Calu3 (cell line): ENCODE data around the gene ZNF865. TPM values are rescaled to one million over a fixed set of nuclear protein-coding genes. Genes with fewer than 3 reads are reported as not detected.

Experiments used
- BruUV-seq: library from RNA; stranded (reverse); fragments of 400-500 nt; replicated peaks from 2 replicates; lab custom pipeline; 2021; lab: Mats Ljungman, UMichigan
- CTCF ChIA-PET: fragments of 300-600 bp; sonication (Branson Sonifier 250); formaldehyde crosslinking; loops from one replicate; lab custom pipeline; 2022; ENCODE audit warnings: antibody characterized with exemption; lab: Charles Lee
- DNase-seq: peaks from one replicate; pipeline ENCODE4 v3.0.0; 2022
- H3K27ac Mint-ChIP-seq: one replicate; pipeline ENCODE4 v1.8.0; 2022; ENCODE audit warnings: mixed read lengths; ENCODE audit not compliant: unreplicated experiment
- H3K27me3 Mint-ChIP-seq: one replicate; pipeline ENCODE4 v1.8.0; 2022; ENCODE audit warnings: mixed read lengths; ENCODE audit not compliant: unreplicated experiment
- H3K36me3 Mint-ChIP-seq: one replicate; pipeline ENCODE4 v1.8.0; 2022; ENCODE audit warnings: mild to moderate bottlenecking, moderate library complexity, mixed read lengths; ENCODE audit not compliant: insufficient read depth, unreplicated experiment
- H3K4me1 Mint-ChIP-seq: one replicate; pipeline ENCODE4 v1.8.0; 2022; ENCODE audit warnings: mild to moderate bottlenecking, low read depth, mixed read lengths; ENCODE audit not compliant: unreplicated experiment
- H3K4me3 Mint-ChIP-seq: one replicate; pipeline ENCODE4 v1.8.0; 2022; ENCODE audit warnings: mild to moderate bottlenecking, low read depth, moderate library complexity, mixed read lengths; ENCODE audit not compliant: unreplicated experiment
- H3K9me3 Mint-ChIP-seq: one replicate; pipeline ENCODE4 v1.8.0; 2022; ENCODE audit warnings: low read depth, mixed read lengths; ENCODE audit not compliant: unreplicated experiment
- intact Hi-C: fragments of 100-400 bp; cut with micrococcal nuclease; formaldehyde crosslinking; loops from one replicate; pipeline ENCODE4 v1.10.0; 2022; ENCODE audit not compliant: unreplicated experiment
- total RNA-seq: library from RNA; stranded (reverse); gene quantifications from 2 replicates; pipeline ENCODE4 v1.2.3, GENCODE V29; 2022
- TF ChIP-seq, protein P1 (sequence below): fragments of 200-600 bp; IDR thresholded peaks from one replicate; pipeline ENCODE4 v1.8.0; 2022; ENCODE audit warnings: antibody characterized with exemption; ENCODE audit not compliant: unreplicated experiment

ZNF865 gene
- total RNA-seq, 1 experiment from 2014 or later: 29.6 TPM

DNA sequence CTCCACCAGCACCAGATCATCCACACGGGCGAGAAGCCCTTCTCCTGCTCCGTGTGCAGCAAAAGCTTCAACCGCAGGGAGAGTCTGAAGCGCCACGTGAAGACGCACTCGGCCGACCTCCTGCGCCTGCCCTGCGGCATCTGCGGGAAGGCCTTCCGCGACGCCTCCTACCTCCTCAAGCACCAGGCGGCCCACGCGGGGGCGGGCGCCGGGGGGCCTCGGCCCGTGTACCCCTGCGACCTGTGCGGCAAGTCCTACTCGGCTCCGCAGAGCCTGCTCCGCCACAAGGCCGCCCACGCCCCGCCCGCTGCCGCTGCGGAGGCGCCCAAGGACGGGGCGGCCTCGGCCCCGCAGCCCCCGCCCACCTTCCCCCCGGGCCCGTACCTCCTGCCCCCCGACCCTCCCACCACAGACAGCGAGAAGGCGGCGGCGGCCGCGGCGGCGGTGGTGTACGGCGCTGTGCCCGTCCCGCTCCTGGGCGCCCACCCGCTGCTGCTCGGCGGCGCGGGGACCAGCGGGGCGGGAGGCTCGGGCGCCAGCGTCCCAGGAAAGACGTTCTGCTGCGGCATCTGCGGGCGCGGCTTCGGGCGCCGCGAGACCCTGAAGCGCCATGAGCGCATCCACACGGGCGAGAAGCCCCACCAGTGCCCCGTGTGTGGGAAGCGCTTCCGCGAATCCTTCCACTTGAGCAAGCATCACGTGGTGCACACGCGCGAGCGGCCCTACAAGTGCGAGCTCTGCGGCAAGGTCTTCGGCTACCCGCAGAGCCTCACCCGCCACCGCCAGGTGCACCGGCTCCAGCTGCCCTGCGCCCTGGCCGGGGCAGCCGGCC lies 9.5 kb downstream of the ZNF865 start:
- CTCF ChIA-PET: interaction anchor here (0.5 kb wide), 1 partner anchor 485 kb away, joined by 3 read pairs; no protein-coding TSS in a partner anchor
- H3K27ac Mint-ChIP-seq: no peak overlapping the region
- H3K9me3 Mint-ChIP-seq: no peaks in the 10 kb centered on the region
- no peaks in the 10 kb centered on the region for H3K27me3 Mint-ChIP-seq
- no peak for DNase-seq
- H3K36me3 Mint-ChIP-seq: peaks cover 44% of the 10 kb centered on the region
- TF ChIP-seq, protein P1, sequence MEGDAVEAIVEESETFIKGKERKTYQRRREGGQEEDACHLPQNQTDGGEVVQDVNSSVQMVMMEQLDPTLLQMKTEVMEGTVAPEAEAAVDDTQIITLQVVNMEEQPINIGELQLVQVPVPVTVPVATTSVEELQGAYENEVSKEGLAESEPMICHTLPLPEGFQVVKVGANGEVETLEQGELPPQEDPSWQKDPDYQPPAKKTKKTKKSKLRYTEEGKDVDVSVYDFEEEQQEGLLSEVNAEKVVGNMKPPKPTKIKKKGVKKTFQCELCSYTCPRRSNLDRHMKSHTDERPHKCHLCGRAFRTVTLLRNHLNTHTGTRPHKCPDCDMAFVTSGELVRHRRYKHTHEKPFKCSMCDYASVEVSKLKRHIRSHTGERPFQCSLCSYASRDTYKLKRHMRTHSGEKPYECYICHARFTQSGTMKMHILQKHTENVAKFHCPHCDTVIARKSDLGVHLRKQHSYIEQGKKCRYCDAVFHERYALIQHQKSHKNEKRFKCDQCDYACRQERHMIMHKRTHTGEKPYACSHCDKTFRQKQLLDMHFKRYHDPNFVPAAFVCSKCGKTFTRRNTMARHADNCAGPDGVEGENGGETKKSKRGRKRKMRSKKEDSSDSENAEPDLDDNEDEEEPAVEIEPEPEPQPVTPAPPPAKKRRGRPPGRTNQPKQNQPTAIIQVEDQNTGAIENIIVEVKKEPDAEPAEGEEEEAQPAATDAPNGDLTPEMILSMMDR: no peak
- BruUV-seq: no TSS peak
- no peak overlapping the region for H3K4me3 Mint-ChIP-seq
- H3K4me1 Mint-ChIP-seq: no peaks in the 10 kb centered on the region
- intact Hi-C loops: no loop called here

DNA sequence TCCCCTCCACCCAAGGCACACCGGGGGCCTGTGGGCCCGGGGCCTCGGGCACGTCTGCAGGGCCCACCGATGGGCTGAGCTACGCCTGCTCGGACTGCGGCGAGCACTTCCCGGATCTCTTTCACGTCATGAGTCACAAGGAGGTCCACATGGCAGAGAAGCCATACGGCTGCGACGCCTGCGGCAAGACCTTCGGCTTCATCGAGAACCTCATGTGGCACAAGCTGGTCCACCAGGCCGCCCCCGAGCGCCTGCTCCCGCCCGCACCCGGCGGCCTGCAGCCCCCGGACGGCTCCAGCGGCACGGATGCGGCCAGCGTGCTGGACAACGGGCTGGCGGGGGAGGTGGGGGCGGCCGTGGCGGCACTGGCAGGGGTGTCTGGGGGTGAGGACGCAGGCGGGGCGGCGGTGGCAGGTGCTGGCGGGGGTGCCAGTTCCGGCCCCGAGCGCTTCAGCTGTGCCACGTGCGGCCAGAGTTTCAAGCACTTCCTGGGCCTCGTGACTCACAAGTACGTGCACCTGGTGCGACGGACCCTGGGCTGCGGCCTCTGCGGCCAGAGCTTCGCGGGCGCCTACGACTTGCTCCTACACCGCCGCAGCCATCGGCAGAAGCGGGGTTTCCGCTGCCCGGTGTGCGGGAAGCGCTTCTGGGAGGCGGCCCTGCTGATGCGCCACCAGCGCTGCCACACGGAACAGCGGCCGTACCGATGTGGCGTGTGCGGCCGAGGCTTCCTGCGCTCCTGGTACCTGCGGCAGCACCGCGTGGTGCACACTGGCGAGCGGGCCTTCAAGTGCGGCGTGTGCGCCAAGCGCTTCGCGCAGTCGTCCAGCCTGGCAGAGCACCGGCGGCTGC lies 10.3 kb downstream of the ZNF865 start:
- CTCF ChIA-PET: interaction anchor here (0.5 to 0.6 kb wide), 2 partner anchors 456 to 486 kb away, joined by 3 to 4 read pairs; no protein-coding TSS in a partner anchor
- BruUV-seq: no TSS peak
- no peaks in the 10 kb centered on the region for H3K4me1 Mint-ChIP-seq

DNA sequence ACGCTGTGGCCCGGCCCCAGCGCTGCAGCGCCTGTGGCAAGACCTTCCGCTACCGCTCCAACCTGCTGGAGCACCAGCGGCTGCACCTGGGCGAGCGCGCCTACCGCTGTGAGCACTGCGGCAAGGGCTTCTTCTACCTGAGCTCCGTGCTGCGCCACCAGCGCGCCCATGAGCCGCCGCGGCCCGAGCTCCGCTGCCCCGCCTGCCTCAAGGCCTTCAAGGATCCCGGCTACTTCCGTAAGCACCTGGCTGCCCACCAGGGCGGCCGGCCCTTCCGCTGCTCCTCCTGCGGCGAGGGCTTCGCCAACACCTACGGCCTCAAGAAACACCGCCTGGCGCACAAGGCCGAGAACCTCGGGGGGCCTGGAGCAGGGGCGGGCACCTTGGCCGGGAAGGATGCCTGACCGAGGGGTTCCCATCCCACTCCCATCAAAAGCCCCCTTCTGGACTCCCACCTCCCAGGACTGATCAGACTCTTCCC lies 11.0 kb downstream of the ZNF865 start:
- CTCF ChIA-PET: no interaction called here
- Mint-ChIP-seq H3K4me1 (no peaks in the 10 kb centered on the region), H3K27ac (no peak overlapping the region), H3K36me3 (peaks cover 55% of the 10 kb centered on the region), H3K27me3 (no peaks in the 10 kb centered on the region), H3K4me3 (no peak overlapping the region), H3K9me3 (no peaks in the 10 kb centered on the region)
- TF ChIP-seq, protein P1: no peak
- DNase-seq: no peak
- intact Hi-C loops: no loop called here
- BruUV-seq: no TSS peak

More for the DNA sequence above, 10.3 kb downstream of the ZNF865 start:
- intact Hi-C loops: no loop called here
- H3K9me3 Mint-ChIP-seq: no peaks in the 10 kb centered on the region
- no peaks in the 10 kb centered on the region for H3K27me3 Mint-ChIP-seq
- TF ChIP-seq, protein P1: no peak
- H3K27ac Mint-ChIP-seq: no peak overlapping the region
- no peak overlapping the region for H3K4me3 Mint-ChIP-seq
- peaks cover 52% of the 10 kb centered on the region for H3K36me3 Mint-ChIP-seq
- DNase-seq: no peak

DNA sequence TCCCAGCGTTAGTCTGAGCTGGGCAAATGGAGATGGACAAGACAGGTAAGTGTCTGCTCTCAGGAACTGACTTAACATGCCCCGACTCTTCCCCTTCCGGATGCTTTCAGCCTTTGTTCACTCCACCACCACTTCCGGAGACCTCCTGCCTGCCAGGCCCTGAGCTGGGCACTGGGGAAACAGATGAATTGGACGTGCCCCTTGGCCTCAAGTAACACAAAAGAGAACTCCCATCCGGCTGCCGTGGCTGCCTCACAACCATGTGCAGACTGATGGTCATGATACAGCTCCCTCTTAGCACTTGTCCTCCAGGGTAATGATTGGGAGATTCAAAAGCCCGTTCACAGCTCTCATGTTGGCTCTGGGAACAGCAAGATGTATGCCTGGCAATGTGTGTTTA lies 12.0 kb downstream of the ZNF865 start:
- Mint-ChIP-seq H3K4me3 (no peak overlapping the region), H3K27me3 (no peaks in the 10 kb centered on the region), H3K27ac (no peak overlapping the region), H3K4me1 (no peaks in the 10 kb centered on the region), H3K36me3 (peaks cover 55% of the 10 kb centered on the region), H3K9me3 (no peaks in the 10 kb centered on the region)
- no TSS peak for BruUV-seq
- DNase-seq: no peak
- CTCF ChIA-PET: interaction anchor here (1.0 kb wide), 1 partner anchor 11 kb away, joined by 4 read pairs; no protein-coding TSS in a partner anchor
- TF ChIP-seq, protein P1: no peak
- intact Hi-C loops: no loop called here
